GM12892 (cell line): ENCODE results near the gene PRSS56.
A peak's percentile ranks its signal among the peaks of the same experiment; 100 is the strongest.

ENCODE experiments used
- DNase-seq: peaks from one replicate; pipeline ENCODE4 v3.0.0; 2011; ENCODE audit not compliant: insufficient read length
- FAIRE-seq: peaks from 2 replicates; lab custom pipeline; 2011; peaks lifted over from hg19 to GRCh38; lab: Jason Lieb, UNC
- POLR2A ChIP-seq: IDR thresholded peaks from 2 replicates; pipeline ENCODE4 v1.6.1; 2011; ENCODE audit warnings: low read depth, low read length, control low read depth
- POLR2AphosphoS5 ChIP-seq: IDR thresholded peaks from 2 replicates; pipeline ENCODE4 v1.6.1; 2011; ENCODE audit warnings: low read depth, low read length, control low read depth
- TAF1 ChIP-seq: IDR thresholded peaks from 2 replicates; pipeline ENCODE4 v1.6.1; 2011; ENCODE audit warnings: low read depth, mild to moderate bottlenecking, control low read depth, low read length, borderline replicate concordance

Gene PRSS56

DNA sequence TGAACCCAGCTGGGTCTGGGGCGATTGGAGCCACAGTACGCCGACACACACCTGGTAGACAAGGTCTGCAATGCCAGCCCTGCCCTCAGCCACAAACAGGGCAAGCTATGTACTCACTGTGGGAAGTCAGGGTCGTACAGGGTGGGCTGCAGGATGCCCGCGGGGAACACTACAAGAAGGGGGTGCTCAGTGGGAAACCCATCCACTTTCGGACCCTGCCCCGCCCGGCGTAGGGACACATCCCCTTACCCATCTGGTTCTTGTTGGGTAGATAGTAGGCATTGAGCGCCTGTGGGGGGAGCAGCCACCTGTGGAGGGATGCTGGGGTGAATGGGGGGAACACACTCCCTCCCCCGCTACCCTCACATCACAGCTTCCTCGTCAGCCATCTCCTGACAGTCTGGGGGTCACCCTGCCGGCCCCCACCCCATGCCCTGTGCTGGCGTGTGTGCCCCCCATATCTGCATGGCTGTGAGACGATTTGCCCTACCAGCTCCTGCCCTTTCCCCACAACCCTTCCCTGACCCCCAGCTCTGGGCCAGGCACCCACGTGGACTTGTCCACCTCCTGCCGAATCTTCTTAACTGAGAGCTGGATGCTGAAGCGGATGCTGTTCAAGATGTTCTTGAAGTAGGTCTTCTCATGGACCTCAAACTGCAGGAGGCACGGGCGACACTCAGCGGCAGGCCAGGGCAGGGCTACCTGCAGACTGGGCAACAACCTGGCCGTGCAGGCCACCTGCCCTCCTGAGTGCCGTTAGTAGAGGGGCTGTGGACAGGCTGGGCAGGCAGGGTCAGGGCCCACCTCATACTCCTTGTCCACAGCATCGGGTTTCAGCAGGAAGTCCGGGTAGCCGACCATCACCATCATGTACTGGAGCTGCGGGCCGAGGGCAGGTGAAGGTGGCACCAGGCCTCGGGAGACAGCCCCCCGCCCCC, 37.6 kb upstream of the PRSS56 start:
- FAIRE-seq = no peak
- TF ChIP-seq POLR2A (no peak), TAF1 (no peak), POLR2AphosphoS5 (no peak)
- no peak for DNase-seq

DNA sequence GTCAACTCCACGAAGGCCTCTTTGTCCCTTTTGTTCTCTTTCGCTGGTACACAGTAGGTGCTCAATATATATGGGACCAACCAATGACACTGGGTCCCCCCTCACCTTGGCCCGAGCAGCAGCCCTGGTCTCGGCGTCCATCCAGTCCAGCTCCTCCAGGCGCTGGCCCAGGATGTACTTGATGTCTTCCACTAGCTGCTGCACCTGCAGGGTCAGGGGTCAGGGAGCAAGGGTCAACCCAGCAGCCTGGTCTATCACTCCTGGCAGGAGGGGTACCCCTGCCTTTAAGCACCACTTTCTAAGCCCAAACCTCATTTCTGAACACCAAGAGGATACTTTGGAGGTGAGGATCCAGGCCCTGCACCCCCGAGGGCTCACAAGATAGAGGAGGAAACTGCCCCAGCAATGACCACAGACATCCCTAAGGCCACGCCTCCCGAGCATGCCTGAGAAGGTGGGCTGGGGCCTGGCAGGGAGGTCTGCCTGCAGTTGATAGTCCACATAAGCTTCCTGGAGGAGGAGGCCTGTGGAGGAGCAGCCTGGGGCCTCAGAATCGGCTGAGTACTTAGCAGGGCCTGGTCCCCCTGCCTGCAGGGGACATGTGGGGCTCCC, 36.8 kb upstream of the PRSS56 start:
- no peak for FAIRE-seq
- DNase-seq = no peak
- no peak for TF ChIP-seq POLR2AphosphoS5
- TF ChIP-seq POLR2A = no peak
- TF ChIP-seq TAF1 = no peak

DNA sequence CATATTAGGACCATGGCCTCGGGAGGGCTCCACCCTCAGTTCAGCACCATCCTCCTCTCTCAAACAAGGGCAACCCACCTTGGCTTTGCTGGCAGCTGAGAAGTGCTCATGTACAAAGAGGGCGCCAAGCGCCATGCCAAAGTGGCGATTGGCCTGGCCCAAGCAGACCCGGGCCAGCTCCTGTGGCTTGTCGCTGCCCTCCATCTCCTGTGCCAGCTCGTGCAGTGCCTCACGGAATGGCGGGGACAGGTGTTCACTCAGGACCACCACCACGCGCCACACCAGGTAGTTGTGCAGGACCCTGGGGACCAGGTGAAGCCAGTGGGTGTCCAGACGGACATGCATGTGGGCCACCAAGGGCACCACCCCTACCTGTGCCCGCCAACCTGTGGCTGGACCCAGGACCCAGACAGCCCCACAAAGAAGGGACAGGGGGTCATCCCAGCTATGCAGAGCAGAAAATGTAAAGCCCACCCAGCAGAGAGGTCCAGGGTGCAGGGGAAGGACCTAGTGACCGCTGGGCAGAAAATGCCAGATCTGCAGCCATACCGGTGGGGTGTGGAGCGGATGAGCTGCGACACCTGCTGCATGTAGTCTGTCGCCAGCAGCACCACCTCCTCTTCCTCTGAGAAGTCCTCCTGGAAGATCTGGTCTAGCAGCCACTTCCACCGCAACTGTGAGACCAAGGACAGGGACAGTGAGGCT, 36.1 kb upstream of the PRSS56 start:
- no peak for FAIRE-seq
- no peak for TF ChIP-seq POLR2AphosphoS5
- TF ChIP-seq TAF1 = no peak
- no peak for TF ChIP-seq POLR2A
- DNase-seq = no peak

DNA sequence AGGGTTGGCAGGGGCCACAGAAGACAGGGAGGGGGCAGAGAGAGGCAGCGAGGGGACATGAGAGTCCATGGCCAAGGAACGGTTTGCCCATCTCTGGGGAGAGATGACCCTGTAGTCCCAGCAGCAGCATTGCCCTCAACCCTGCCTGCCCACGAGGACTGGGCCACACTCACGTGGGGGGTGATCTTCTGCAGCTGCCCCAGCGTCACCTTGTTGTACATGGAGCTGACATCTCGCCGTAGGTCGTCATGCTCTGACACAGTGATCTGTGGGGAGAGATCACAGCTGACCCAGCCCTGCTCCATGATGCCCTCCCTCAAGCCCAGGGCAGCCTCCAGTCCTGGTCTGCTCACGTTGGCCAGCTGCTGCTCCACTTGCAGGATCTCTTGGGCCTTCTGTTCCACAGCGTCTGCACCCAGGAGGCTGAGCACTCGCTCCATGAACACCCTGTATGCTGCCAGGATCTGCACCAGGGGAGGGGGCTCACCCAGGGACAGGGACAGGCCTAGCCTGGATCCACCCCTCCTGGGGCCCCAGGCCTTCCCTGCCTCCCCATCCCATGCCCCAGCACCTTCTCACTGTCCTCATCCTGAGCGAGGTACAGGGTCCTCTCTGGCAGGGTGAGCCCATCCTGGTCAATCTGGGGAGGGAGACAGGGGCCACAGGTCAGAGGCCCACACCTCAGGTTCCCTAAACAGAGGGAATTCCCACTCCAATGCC, 35.4 kb upstream of the PRSS56 start:
- FAIRE-seq (no peak), DNase-seq (no peak)
- TF ChIP-seq POLR2AphosphoS5 (no peak), POLR2A (no peak), TAF1 (no peak)

DNA sequence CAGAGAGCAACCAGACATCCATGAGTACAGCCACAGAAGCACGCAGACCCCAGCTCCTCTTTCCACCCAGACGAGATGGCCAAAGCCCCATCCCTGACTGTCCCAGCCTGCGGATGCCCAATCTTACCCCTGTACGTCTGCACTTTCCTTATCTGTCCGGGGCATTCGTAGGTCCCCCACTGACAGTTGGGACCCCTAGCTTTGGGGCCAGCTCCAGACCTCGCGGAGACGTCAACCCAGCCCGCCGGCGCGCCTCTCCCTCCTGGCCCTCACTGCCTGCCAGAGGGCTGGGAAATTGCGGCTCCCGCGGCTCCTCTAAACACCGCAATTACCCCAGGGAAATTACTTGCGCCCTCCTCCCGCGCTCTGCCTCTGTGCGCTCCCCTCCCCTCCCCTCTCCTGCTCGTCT, 34.8 kb upstream of the PRSS56 start:
- peak; percentile 10 for DNase-seq
- TF ChIP-seq POLR2A (no peak), TAF1 (no peak), POLR2AphosphoS5 (no peak)
- no peak for FAIRE-seq

DNA sequence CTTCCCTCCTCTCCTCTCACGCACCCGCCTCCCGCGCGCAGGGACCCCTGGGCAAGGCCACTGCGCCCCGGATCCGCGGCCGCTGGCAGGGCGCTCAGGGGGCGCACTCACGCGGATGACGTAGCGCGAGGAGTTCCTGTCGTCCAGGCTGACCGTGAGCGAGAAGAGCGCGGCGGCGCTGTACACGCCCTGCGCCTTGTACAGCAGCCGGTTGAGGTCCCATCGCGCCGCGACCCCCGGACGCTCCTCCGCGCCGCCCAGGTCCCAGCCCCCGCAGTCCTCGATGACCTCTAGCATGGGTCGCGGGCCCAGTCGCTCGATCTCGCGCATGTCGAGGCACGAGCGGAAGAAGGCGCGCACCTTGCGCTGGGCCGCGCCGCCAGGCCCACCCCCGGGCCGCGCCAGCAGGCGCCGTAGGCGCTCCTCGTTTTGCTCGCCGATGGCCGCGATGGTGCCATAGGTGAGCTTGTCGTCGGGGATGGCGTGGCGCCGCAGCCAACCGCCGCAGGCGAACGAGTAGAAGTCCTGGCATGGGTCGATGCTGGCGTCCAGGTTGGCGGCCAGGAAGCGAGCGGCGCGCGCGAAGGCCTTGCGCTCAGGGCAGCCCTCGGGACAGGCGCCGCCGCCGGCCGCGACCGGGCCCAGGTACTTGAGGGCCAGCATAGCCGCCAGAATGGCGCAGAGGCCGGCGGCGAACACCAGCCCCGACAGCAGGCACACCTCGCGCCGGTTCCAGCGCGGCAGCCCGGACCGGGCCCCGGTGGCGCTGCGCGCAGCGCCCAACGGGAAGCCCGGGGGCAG, 34.2 kb upstream of the PRSS56 start:
- no peak for DNase-seq
- no peak for TF ChIP-seq POLR2AphosphoS5
- no peak for TF ChIP-seq POLR2A
- TF ChIP-seq TAF1 = no peak
- FAIRE-seq = no peak

DNA sequence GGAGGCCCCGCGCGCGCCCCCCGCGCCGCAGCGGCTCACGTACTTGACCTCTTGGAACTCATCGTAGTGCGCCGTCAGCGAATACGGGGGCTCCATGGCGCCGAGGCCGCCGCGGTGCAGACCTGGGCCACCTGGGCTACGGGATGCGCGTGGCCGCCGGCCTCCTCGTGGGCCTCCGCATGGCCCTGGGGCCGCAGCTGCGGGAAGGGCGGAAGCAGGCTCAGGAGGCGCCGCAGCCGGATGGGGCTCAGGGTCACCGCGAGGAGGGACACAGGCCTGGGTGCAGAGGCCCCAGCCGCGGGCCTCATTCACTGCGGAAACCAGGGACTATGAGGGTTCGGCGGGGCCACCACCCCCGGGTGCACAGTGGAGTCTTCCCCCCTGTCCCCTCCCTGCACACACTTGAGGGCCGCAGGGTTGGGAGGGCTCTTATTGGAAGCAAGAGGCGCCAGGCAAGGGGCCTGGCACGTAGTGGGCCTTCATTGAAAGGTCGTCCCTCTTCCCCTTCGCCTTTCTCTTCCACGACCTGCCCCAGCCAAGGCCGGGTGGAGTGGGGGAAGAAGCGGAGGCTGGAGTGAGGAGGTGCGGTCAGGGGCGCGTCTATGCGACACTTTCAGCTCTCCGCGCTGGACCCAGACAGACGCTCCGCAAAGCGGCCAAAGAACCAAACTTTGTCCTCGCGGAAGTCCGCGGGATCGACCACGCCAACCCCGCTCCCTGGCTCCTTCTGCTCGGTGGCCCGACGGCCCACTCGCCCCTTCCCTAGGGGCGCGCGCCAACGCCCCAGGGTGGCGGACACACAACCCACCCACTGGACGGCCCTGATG, 33.4 kb upstream of the PRSS56 start:
- FAIRE-seq = no peak
- no peak for DNase-seq
- TF ChIP-seq POLR2A = no peak
- no peak for TF ChIP-seq TAF1
- TF ChIP-seq POLR2AphosphoS5 = no peak

DNA sequence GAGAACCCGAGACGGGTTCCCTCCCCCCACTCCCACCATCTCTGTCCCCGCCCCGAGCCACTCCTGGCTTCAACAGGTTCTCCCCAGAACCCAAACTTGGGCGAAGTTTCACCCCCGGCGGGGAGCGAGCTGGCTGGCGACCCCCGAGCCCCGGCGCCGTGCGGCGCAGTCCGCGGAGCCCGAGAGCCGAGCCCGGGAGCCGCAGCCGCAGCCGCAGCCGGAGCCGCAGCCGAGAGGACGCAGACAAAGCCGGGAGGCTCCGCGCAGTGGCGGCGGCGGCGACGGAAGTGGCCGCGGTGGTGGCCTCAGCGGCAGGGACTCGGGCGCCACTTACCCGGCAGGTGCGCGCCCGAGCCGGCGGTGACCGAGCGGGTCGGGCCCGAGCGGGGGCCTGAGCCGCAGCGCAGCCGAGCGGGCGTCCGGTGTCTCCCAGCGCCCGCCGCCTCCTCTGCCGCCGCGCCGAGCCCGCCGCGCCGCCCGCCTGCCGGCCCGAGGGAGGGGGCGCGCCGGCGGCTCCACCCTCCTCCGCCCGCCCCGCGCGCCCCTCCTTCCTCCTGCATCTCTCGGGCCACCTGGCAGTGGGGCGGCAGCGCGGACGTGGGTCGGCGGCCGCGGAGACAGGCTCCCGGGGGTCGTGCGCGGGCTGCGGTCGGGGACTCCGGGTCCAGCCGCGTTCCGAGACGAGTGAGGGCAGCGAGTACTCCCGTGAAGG, 32.6 kb upstream of the PRSS56 start, which contains the start of gene ECEL1:
Gene ECEL1, minus strand, starts transcription at position 450 of the 712 bp plus-strand sequence. CDS start 1,181 bp downstream, outside the sequence.
- TF ChIP-seq POLR2A (no peak), TAF1 (no peak), POLR2AphosphoS5 (no peak)
- FAIRE-seq (no peak), DNase-seq (no peak)
